Neural progenitor cell (in vitro differentiated cells): ENCODE data around the gene KCNK1.

ENCODE experiments used
- EZH2phosphoT487 ChIP-seq: fragments of 200-600 bp; sonication (generic); IDR thresholded peaks from 2 replicates; pipeline ENCODE4 v1.6.1; 2017; ENCODE audit warnings: antibody characterized with exemption
- TF ChIP-seq, protein P1 (sequence below): fragments of 200-600 bp; sonication (generic); IDR thresholded peaks from 2 replicates; pipeline ENCODE4 v1.5.1; 2017; ENCODE audit warnings: antibody characterized with exemption, mild to moderate bottlenecking

DNA sequence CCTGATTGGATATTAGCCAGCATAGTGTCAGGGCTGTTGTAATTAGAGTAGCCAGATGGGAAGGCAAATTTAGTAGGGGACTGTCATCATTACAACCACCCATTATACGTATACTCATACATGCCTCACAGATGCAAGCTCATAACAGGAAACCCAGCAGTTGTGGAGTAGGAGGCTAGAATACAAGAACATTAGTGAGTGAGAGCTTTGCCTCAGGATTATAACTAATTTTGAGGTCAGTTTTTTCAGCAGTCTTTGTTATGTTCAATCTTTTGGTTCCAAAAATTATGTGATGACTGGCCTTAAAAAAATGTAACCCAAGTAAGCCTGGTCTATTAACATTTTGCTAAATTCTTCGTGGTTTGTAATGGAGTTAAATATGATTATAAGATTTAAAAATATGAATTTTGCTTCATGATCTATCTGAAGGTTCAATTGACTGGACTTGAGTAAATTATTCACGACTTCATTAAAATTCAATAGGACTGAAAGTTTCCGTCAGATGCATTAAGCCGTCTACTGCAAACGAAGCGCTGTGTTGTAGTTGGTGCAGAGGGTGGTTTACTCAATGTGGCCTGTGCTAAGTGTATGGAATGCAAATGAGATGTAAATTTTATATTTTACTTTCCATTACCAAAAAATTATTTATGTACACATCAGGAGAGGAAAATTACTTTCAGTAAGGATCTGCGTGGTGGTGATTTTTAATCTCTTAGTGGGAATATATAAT, 48.8 kb downstream of the KCNK1 start:
- TF ChIP-seq, protein P1, sequence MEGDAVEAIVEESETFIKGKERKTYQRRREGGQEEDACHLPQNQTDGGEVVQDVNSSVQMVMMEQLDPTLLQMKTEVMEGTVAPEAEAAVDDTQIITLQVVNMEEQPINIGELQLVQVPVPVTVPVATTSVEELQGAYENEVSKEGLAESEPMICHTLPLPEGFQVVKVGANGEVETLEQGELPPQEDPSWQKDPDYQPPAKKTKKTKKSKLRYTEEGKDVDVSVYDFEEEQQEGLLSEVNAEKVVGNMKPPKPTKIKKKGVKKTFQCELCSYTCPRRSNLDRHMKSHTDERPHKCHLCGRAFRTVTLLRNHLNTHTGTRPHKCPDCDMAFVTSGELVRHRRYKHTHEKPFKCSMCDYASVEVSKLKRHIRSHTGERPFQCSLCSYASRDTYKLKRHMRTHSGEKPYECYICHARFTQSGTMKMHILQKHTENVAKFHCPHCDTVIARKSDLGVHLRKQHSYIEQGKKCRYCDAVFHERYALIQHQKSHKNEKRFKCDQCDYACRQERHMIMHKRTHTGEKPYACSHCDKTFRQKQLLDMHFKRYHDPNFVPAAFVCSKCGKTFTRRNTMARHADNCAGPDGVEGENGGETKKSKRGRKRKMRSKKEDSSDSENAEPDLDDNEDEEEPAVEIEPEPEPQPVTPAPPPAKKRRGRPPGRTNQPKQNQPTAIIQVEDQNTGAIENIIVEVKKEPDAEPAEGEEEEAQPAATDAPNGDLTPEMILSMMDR, result no peak
- no peak for TF ChIP-seq EZH2phosphoT487
